Activated CD8-positive, alpha-beta T cell treated with anti-CD3 and anti-CD28 coated beads, Interleukin-2, amount 10 ng/mL, durations not matched to agents 7 days and 5 days (primary cell): ENCODE data around the gene MCRS1. TPM values are rescaled to one million over a fixed set of nuclear protein-coding genes. Genes with fewer than 3 reads are reported as not detected.

Experiments
- ATAC-seq: fragments of 150-1000 bp; cut with Tn5 transposase; one replicate; pipeline ENCODE4 v1.10.0; 2021; ENCODE audit warnings: moderate library complexity
- CTCF ChIA-PET: fragments of 350-600 bp; sonication (Branson Sonifier 250); formaldehyde crosslinking; loops from one replicate; lab custom pipeline; 2021; ENCODE audit warnings: antibody characterized with exemption; lab: Charles Lee
- POLR2A ChIA-PET: fragments of 350-600 bp; sonication (Branson Sonifier 250); formaldehyde crosslinking; loops from one replicate; lab custom pipeline; 2021; ENCODE audit warnings: antibody characterized with exemption; lab: Charles Lee
- DNase-seq: peaks from one replicate; pipeline ENCODE4 v3.0.0-alpha.2; 2020
- H3K27ac Mint-ChIP-seq: one replicate; pipeline ENCODE4 v1.8.0; 2021; ENCODE audit warnings: mild to moderate bottlenecking, mixed read lengths
- H3K27me3 Mint-ChIP-seq: one replicate; pipeline ENCODE4 v1.8.0; 2021; ENCODE audit warnings: low read depth, mixed read lengths
- H3K36me3 Mint-ChIP-seq: one replicate; pipeline ENCODE4 v1.8.0; 2021; ENCODE audit warnings: low read depth, mixed read lengths
- H3K4me1 Mint-ChIP-seq: one replicate; pipeline ENCODE4 v1.8.0; 2021; ENCODE audit warnings: low read depth, mixed read lengths
- H3K4me3 Mint-ChIP-seq: one replicate; pipeline ENCODE4 v1.8.0; 2021; ENCODE audit warnings: mild to moderate bottlenecking, mixed read lengths
- H3K9me3 Mint-ChIP-seq: one replicate; pipeline ENCODE4 v1.8.0; 2022; ENCODE audit warnings: mixed read lengths; ENCODE audit not compliant: insufficient read depth
- total RNA-seq, 2 experiments: library from RNA; stranded (reverse); gene quantifications; one replicate each; pipeline ENCODE4 v1.2.3, GENCODE V29; 2021

Gene MCRS1
- total RNA-seq, 2 experiments from 2014 or later, result 85.9 to 86.1 TPM

DNA sequence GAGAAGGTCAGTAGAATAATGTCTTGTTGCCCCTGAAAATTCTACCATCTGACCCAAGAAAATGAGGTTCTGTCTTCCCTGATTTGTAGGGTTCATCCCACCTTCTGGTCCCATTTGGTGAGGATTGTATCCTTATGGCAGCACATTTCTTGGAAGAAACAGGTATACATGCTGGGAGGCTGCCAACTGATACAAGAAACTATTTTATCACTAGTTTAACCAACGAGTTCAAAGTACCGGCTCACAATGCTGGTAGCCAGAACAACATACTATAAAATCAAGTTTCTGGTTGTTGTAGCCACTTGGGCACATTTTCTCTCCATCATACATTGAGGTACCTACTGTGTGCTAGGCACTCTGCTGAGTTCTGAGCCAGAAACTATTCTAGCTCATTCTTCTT lies 36.2 kb downstream of the MCRS1 start:
- Mint-ChIP-seq H3K4me3 (no peak overlapping the region), H3K27me3 (peaks cover 18% of the 10 kb centered on the region), H3K36me3 (no peaks in the 10 kb centered on the region), H3K4me1 (peaks cover 3% of the 10 kb centered on the region), H3K27ac (no peak overlapping the region), H3K9me3 (no peaks in the 10 kb centered on the region)
- DNase-seq, result no peak
- ChIA-PET CTCF (interaction anchor here (1.0 to 2.3 kb wide), 4 partner anchors 50 to 243 kb away, joined by 4 to 12 read pairs (median 4); no protein-coding TSS in a partner anchor), POLR2A (interaction anchor here (0.6 kb wide), 1 partner anchor 349 kb away, joined by 3 read pairs; no protein-coding TSS in a partner anchor)
- ATAC-seq, result no peak

DNA sequence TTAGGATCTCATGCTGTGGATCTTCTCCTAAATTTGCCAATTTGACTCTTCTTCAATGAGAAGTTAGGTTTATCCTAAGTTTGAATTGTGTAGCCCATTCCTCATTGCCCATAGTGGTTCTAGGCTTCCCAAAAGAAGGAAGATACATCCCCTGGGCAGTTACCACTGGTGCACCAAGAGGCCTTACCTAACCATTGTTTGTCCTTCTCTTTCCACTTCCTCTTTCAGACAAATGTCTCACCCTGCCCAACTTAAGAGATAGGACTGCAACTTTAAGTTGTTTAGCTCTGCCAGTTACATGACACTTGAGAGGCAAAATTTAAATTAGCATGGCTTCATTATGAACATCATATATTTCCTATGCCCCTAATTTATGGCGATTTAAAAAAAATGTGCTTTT lies 38.5 kb downstream of the MCRS1 start:
- ATAC-seq (no peak), DNase-seq (no peak)
- ChIA-PET POLR2A (no interaction called here), CTCF (interaction anchor here (7.3 kb wide), 1 partner anchor 172 kb away, joined by 45 read pairs; no protein-coding TSS in a partner anchor)
- Mint-ChIP-seq H3K9me3 (no peaks in the 10 kb centered on the region), H3K36me3 (no peaks in the 10 kb centered on the region), H3K4me1 (peaks cover 3% of the 10 kb centered on the region), H3K27ac (no peak overlapping the region), H3K4me3 (no peak overlapping the region), H3K27me3 (peaks cover 3% of the 10 kb centered on the region)

DNA sequence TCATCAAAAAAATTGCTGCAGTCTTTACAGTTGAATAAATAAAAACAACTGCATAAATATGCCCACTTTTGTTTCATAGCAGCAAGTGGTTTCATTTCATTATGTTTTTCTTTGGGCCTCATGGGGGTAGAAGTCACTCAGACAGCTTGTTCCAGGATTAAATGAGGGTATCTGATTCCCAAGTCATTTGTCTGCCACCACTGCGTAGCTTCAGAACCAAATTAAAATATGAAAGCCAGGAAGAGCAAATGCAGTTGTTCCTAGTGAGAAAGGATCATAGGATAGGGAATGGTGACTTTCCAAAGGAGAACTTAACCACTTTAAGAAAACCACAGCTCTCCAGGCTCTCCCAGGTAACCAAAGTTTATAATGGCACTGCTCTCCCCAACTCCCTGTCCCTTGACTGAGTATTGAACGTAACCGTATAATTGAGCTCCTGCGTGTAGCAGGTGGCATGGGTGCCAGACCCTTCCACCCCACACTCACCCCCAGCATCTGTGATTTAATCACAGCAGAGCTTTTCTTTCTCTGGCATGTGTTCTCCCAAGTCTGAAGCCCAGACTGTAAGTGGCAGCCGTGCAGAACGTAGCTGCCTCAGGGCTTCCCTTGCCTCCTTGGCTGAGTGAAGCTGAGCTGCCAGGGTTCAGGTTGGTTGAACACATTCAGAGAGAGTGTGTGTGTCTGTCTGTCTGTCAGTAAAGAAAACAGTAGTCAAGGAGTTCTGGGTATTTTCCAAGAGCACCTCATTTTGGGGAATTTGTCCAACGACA lies 40.4 kb downstream of the MCRS1 start:
- ATAC-seq, result no peak
- H3K27ac Mint-ChIP-seq, result no peak overlapping the region
- no peak for DNase-seq
- no peaks in the 10 kb centered on the region for H3K9me3 Mint-ChIP-seq
- no peaks in the 10 kb centered on the region for H3K36me3 Mint-ChIP-seq
- ChIA-PET POLR2A (interaction anchor here (0.5 to 0.7 kb wide), 2 partner anchors 23 to 1651 kb away, joined by 3 read pairs; no protein-coding TSS in a partner anchor), CTCF (interaction anchor here (1.1 to 7.3 kb wide), 5 partner anchors 13 to 185 kb away, joined by 3 to 45 read pairs (median 4); no protein-coding TSS in a partner anchor)
- H3K4me3 Mint-ChIP-seq, result no peak overlapping the region
- H3K27me3 Mint-ChIP-seq, result peaks cover under 1% of the 10 kb centered on the region
- peaks cover 3% of the 10 kb centered on the region for H3K4me1 Mint-ChIP-seq

DNA sequence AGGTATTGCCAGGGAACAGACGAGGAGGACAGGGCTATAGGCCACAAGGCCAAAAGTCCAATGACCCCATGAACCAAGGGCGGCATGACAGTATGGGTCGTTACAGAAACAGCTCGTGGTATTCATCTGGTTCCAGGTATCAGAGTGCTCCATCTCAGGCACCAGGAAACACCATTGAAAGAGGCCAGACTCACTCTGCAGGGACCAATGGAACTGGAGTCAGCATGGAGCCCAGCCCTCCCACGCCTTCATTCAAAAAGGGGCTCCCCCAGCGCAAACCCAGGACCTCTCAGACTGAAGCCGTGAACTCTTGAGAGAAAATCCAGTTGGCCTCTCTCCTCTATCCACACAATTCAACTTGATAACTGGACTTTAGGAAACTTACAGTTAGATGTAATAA lies 42.0 kb downstream of the MCRS1 start:
- DNase-seq (no peak), ATAC-seq (no peak)
- Mint-ChIP-seq H3K27ac (no peak overlapping the region), H3K4me1 (peaks cover 3% of the 10 kb centered on the region), H3K9me3 (no peaks in the 10 kb centered on the region), H3K4me3 (no peak overlapping the region), H3K36me3 (no peaks in the 10 kb centered on the region), H3K27me3 (no peaks in the 10 kb centered on the region)
- ChIA-PET POLR2A (no interaction called here), CTCF (interaction anchor here (0.8 to 7.3 kb wide), 4 partner anchors 11 to 237 kb away, joined by 3 to 45 read pairs (median 12); no protein-coding TSS in a partner anchor)

DNA sequence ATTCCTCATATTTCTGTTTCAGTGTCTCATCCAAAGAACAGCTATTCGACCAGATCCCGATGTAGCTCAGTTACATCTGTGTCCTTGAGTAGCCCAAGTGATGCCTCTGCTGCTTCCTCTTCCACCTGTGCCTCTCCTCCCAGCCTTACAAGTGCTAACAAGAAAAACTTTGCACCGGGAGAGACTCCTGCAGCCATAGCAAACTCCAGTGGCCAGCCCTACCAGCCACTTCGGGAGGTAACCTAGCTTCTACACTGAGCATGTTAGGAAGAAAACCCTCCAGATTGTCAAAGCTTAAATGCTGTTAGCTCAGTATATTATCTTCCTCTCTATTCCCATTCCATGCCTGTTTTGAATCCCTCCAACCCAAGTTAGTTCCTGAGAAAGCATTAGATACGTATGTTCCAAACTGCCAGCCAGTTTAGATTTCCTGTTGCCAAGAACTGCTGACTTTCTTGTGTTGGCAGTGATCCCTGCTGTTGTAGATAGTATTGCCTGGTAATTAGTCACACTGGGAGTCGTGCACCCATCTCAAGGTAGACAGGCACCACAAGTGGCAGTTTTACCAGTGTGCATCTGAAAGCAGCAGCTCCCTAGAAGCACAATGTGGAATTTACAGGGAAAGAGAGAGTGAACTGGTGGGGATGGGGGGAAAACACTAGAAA lies 43.1 kb downstream of the MCRS1 start:
- H3K27me3 Mint-ChIP-seq, result no peaks in the 10 kb centered on the region
- no peaks in the 10 kb centered on the region for H3K9me3 Mint-ChIP-seq
- H3K36me3 Mint-ChIP-seq, result no peaks in the 10 kb centered on the region
- peaks cover 3% of the 10 kb centered on the region for H3K4me1 Mint-ChIP-seq
- CTCF ChIA-PET, result interaction anchor here (0.6 to 7.3 kb wide), 6 partner anchors 10 to 182 kb away, joined by 3 to 45 read pairs (median 4); partner anchors contain the start of gene DNAJC22
- POLR2A ChIA-PET, result no interaction called here
- no peak overlapping the region for H3K27ac Mint-ChIP-seq
- H3K4me3 Mint-ChIP-seq, result no peak overlapping the region
- ATAC-seq, result no peak
- DNase-seq, result no peak

DNA sequence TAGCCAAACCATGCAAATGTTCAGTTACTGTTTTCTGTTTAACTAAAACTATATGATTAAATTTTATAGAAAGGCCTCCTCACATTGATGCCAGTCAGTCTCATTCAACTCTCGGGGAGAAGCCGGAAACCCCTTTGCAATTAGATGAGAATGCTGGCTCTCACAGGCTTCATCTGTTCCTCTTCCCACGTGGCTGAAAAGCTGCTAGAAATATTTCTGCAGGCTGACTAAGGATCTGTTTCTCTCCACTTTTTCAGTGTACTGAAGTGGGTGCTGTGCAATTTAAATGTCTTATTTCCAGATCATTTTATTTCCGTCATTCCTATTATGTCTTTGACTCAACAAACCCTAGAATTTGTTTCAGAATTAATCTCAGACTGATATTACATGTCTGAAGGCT lies 46.6 kb downstream of the MCRS1 start:
- Mint-ChIP-seq H3K36me3 (no peaks in the 10 kb centered on the region), H3K27ac (no peak overlapping the region), H3K4me1 (no peaks in the 10 kb centered on the region), H3K9me3 (no peaks in the 10 kb centered on the region), H3K27me3 (no peaks in the 10 kb centered on the region), H3K4me3 (no peak overlapping the region)
- ChIA-PET POLR2A (no interaction called here), CTCF (no interaction called here)
- ATAC-seq, result no peak
- no peak for DNase-seq

DNA sequence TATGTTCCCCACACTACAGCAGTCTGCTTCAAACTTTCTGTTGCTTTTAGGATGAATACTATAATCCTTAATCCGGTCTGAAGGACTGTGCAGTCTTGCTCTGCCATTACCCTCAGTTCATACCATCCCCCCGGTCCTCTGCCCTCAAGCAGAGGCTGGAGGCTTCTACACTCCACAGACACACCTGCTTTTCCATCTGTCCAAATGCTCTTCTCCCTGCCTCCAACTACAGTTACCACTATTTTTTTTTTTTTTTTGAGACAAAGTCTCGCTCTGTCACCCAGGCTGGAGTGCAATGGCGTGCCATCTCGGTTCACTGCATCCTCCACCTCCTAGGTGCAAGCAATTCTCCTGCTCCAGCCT lies 48.4 kb downstream of the MCRS1 start:
- H3K4me3 Mint-ChIP-seq, result no peak overlapping the region
- ChIA-PET POLR2A (no interaction called here), CTCF (interaction anchor here (1.7 to 10.4 kb wide), 2 partner anchors 160 to 172 kb away, joined by 5 to 393 read pairs; no protein-coding TSS in a partner anchor)
- ATAC-seq (no peak), DNase-seq (no peak)
- no peak overlapping the region for H3K27ac Mint-ChIP-seq
- no peaks in the 10 kb centered on the region for H3K36me3 Mint-ChIP-seq
- no peaks in the 10 kb centered on the region for H3K9me3 Mint-ChIP-seq
- H3K27me3 Mint-ChIP-seq, result no peaks in the 10 kb centered on the region
- no peaks in the 10 kb centered on the region for H3K4me1 Mint-ChIP-seq

DNA sequence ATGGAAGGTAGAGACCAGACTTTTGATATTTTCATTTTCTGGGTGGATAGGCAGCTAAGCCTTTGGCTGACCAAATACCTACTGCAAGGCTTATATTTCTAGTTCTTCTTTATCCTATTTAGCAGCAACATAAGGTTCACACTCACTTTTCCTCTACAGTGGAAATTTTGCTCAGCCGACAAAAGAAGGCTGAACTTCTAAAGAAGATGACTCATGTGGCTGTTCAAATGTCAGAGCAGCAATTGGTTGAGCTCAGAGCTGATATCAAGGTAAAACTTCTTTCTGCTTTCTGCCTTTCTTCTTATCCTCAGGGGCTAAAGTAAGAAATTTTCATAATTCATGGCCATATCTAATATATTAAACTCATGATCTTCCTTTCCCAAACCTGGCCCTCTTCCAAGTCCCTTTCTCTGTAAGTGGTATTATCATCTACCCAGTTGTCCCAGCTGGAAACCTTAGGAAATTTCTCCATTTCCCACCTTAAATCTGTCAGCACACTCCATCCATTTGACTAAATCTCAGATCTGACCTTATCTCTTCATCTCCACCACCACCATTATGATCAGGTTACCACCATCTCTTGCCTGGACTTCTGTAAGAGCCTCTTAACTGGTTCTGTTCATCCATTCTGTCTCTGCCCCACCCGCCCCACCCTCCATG lies 48.9 kb downstream of the MCRS1 start:
- no peaks in the 10 kb centered on the region for H3K4me1 Mint-ChIP-seq
- POLR2A ChIA-PET, result interaction anchor here (0.6 to 0.7 kb wide), 2 partner anchors 18 to 109 kb away, joined by 3 to 4 read pairs; no protein-coding TSS in a partner anchor
- no peaks in the 10 kb centered on the region for H3K27me3 Mint-ChIP-seq
- no peak overlapping the region for H3K4me3 Mint-ChIP-seq
- H3K9me3 Mint-ChIP-seq, result no peaks in the 10 kb centered on the region
- no peaks in the 10 kb centered on the region for H3K36me3 Mint-ChIP-seq
- H3K27ac Mint-ChIP-seq, result no peak overlapping the region
- no peak for DNase-seq
- ATAC-seq, result no peak
- CTCF ChIA-PET, result interaction anchor here (1.7 to 10.4 kb wide), 2 partner anchors 159 to 171 kb away, joined by 5 to 393 read pairs; no protein-coding TSS in a partner anchor

DNA sequence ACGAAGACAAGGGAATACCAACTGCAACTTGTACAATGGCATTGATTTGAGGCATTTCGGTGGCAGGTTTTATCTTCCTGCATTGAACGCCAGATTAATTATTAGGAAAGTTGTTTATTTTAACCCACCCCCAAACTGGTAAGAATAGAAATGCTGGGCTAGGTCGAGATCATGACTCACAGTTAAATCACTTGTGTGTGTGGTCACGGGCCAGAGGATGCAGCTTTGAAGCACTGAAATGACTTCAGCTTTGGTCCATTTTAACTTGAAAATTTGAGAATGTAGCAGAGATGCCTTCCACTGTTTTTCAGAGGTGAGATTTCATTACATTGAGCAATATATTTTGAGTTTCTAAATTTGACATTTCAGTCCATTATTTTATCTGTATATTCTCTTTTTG lies 52.7 kb downstream of the MCRS1 start:
- no peaks in the 10 kb centered on the region for H3K36me3 Mint-ChIP-seq
- ChIA-PET CTCF (interaction anchor here (0.7 to 10.4 kb wide), 16 partner anchors 9 to 230 kb away, joined by 3 to 393 read pairs (median 14); partner anchors contain the start of genes DNAJC22 and SPATS2), POLR2A (interaction anchor here (1.6 kb wide), 1 partner anchor 157 kb away, joined by 8 read pairs; no protein-coding TSS in a partner anchor)
- no peak overlapping the region for H3K27ac Mint-ChIP-seq
- no peak for ATAC-seq
- no peak for DNase-seq
- H3K4me3 Mint-ChIP-seq, result no peak overlapping the region
- H3K9me3 Mint-ChIP-seq, result no peaks in the 10 kb centered on the region
- H3K4me1 Mint-ChIP-seq, result no peaks in the 10 kb centered on the region
- H3K27me3 Mint-ChIP-seq, result no peaks in the 10 kb centered on the region

DNA sequence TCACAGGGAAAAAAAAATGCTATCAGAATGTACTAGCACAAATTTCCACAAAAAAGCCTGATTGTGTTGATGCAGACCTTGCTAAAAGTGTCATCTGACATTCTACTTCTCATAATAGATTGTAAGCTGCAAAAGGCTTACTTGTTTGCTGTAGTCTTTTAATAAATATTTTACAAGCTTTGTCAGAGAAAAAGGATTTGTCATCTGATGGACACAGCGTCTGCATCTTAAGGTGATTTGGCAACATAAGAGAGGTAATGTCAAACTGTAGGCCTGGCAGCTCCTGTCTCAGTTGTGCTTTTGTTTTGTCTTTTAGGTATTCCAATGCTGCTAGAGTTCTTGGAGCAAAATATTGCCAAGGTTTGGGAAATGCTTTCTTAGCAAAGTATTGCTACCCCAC lies 55.4 kb downstream of the MCRS1 start:
- ChIA-PET CTCF (interaction anchor here (0.7 to 10.4 kb wide), 13 partner anchors 10 to 215 kb away, joined by 3 to 393 read pairs (median 8); partner anchors contain the start of genes C1QL4, DNAJC22 and SPATS2), POLR2A (interaction anchor here (0.9 kb wide), 1 partner anchor 146 kb away, joined by 5 read pairs; the partner anchor contains the start of gene SPATS2)
- no peak for ATAC-seq
- no peaks in the 10 kb centered on the region for H3K36me3 Mint-ChIP-seq
- H3K9me3 Mint-ChIP-seq, result no peaks in the 10 kb centered on the region
- H3K27ac Mint-ChIP-seq, result no peak overlapping the region
- no peak overlapping the region for H3K4me3 Mint-ChIP-seq
- H3K4me1 Mint-ChIP-seq, result no peaks in the 10 kb centered on the region
- no peaks in the 10 kb centered on the region for H3K27me3 Mint-ChIP-seq
- DNase-seq, result no peak

DNA sequence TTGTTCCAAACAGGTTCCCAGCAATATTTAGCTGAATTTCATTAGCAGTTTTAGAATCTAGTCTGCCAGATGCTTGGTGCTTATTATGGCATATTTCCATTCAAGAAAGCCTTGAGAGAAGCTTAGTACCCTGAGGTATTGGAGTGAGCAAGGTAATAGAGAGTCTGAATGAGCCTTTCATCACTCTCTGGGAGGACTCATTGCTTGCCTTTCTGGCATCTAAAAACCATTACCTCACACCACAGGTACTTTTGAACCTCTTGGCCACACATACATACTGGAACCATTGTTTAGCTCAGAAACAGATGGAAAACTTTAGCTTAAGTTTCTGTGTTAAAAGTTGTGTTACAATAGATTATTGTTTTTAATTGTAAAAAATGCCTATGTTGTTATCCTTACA lies 56.5 kb downstream of the MCRS1 start:
- Mint-ChIP-seq H3K27me3 (no peaks in the 10 kb centered on the region), H3K9me3 (no peaks in the 10 kb centered on the region), H3K36me3 (no peaks in the 10 kb centered on the region), H3K4me3 (no peak overlapping the region), H3K4me1 (no peaks in the 10 kb centered on the region), H3K27ac (no peak overlapping the region)
- CTCF ChIA-PET, result interaction anchor here (1.2 to 10.4 kb wide), 7 partner anchors 9 to 222 kb away, joined by 3 to 393 read pairs (median 42); partner anchors contain the start of genes DNAJC22 and SPATS2
- POLR2A ChIA-PET, result no interaction called here
- no peak for ATAC-seq
- no peak for DNase-seq
